HG03457 (cell line): ENCODE measurements around the gene OR10X1.

ENCODE experiments used
- ATAC-seq: cut with Tn5 transposase; IDR thresholded peaks from one replicate; pipeline ENCODE4 v1.9.1; 2021; ENCODE audit warnings: moderate number of reproducible peaks; ENCODE audit not compliant: unreplicated experiment

OR10X1 gene, protein sequence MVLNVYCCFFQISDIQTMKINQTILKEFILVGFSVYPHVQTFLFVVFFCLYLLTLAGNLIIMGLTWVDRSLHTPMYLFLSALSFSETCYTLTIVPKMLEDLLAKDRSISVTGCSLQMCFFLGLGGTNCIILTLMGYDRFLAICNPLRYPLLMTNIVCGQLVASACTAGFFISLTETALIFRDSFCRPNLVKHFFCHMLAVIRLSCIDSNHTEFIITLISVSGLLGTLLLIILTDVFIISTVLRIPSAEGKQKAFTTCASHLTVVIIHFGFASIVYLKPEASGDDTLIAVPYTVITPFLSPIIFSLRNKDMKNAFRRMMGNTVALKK

GRCh38 chr1:158579733-158580132 lies at the start of gene OR10X1:
Gene OR10X1 (minus strand): TSS chr1:158579899. CDS start chr1:158579899, 0 bp downstream.
- ATAC-seq = no peak

DNA sequence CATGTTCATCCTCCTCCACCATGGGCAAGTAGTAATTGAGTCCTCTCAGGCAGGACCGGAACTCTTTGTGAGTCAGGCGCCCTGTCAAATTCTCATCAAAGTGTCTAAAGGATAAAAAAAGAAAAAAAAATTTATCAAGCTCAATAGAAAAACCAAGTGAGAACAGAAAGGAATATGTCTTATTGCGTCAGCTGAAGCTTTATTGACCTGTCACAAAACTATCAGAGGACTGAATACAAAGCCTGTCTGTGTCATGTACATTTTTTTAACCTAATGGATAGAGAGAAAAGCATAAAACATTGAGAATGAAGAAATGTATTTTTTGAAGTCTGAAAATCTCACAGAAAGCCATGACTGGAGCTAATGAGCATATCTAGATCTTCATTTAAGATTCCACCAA lies 34.1 kb upstream of the OR10X1 start:
- ATAC-seq = no peak

- ATAC-seq = no peak
Observed at GRCh38 chr1:158611916-158612315, 32.2 kb upstream of the OR10X1 start.

- no peak for ATAC-seq
Observed at GRCh38 chr1:158607296-158607695, 27.6 kb upstream of the OR10X1 start.

DNA sequence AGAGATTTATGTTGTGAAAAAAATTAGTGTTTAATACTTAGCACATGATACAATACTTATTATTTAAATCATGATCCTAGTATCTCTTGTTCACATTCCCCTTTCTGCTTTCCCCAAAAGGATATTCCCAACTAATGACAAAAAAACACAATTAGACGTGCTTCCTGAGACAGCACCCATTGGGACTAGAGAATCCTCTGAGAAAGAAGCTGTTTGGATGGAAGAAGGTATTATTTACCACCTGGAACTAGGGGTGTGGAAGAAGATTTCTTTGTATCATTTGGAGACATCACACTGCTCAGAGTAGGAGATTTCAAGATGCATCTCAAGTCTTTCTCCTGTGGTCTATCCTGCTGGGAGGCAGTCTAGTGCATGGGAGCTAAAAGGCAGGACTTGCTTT lies 25.3 kb upstream of the OR10X1 start, which contains the start of gene OR10Z1:
TSS of gene OR10Z1 (plus strand) at position 301 of the 400 bp plus-strand sequence. CDS start 1,171 bp downstream, outside the sequence.
- ATAC-seq = no peak

DNA sequence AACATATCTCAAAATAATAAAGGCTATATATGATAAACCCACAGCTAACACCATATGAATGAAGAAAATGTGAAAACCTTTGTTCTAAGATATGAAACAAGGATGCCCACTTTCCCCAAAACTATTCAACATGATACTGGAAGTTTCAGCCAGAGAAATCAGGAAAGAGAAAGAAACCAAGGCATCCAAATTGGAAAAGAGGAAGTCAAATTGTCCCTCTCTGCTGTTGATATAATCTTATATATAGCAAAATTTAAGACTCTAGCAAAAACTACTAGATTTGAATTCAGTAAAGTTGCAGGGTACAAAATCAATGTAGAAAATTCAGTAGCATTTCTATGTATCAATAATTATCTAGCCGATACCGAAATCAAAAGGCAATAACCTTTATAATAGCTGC lies 21.0 kb upstream of the OR10X1 start:
- no peak for ATAC-seq

DNA sequence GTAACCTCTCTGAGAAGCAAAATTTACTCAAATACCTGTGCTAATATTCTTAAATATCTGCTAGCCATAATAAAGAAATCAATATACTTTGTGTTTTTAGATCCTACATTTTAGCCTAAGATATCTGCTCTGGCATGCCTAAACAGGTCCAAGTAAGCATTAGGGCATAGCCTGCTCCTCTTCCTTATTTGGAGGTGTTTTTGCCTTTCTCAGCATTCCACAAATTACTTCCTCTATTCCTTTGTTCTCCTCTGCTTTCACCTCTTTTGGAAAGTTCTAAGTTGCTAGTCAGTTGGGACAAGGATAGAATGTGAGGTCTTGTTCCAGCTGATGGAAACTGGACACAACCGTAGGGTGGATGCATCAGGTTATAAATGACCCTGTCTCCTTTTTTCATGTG lies 7.2 kb upstream of the OR10X1 start:
- ATAC-seq = no peak

DNA sequence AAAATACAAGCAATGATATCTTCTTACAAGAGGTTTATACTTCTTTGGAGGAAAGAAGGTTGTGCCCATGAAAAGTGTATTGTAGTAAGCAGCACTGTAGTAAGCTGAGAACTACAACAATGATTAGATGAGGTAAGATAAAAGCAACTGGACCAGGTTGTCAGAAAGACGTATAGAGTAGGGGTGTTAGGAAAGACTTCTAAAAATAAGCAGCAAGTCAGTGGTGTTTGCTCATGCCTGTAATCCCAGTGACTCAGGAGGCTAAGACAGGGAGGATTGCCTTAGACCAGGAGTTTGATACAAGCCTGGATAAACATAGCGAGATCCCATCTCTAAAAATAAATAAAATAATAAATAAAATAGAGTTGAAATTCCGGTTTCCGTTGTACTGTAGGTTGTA lies 4.3 kb upstream of the OR10X1 start:
- no peak for ATAC-seq

GRCh38 chr1:158577561-158577960 lies 2.1 kb downstream of the OR10X1 start:
- ATAC-seq = no peak

- no peak for ATAC-seq
Observed at GRCh38 chr1:158572226-158572625, 7.5 kb downstream of the OR10X1 start.

GRCh38 chr1:158570480-158570879 lies 9.2 kb downstream of the OR10X1 start, which contains the start of gene OR6P1:
Gene OR6P1 (minus strand): TSS chr1:158570580. CDS start chr1:158563604, 6,976 bp downstream.
- ATAC-seq = no peak

DNA sequence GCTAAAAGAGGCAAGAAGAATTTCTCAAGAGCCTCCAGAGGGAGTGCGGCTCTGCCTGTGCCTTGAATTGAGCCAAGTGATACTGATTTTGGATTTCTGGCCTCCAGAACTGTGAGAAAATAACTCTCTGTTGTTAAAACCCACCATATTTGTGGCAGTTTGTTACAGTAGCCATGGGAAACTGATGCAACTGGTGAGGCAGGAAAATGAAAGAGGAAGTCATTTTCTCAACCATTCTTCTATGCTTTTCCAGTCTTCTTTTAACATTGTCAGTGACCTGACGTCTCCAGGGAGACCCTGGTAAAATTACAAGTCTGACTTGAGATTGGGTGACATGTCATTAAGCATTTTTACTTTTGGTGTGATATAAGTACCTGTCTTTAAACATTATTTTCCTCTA lies 15.1 kb downstream of the OR10X1 start:
- no peak for ATAC-seq

DNA sequence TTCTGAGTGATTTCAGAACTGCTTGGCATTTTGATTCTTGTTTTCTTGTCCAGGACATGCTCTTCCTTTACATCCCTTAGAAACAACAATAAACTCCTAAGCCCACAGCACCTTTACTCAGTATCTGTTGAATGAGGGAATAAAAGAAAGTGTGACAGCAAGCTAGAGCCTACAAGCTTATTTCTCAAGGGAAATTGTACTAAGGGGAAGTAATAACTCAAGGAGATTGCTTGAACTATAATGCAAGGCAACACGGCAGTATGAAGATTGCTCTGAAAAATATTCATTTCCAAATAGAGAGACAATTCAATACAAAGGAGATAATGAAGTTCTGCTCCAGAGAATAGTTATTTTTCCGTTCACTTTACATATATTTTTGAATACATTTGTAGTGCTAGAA lies 15.8 kb downstream of the OR10X1 start:
- no peak for ATAC-seq

- ATAC-seq = no peak
Observed at GRCh38 chr1:158559696-158560095, 20.0 kb downstream of the OR10X1 start.

GRCh38 chr1:158554352-158554751 lies 25.3 kb downstream of the OR10X1 start, which contains the start of gene OR6Y1:
Gene OR6Y1 (minus strand): TSS chr1:158554405. CDS start chr1:158548105, 6,300 bp downstream.
- ATAC-seq = no peak

DNA sequence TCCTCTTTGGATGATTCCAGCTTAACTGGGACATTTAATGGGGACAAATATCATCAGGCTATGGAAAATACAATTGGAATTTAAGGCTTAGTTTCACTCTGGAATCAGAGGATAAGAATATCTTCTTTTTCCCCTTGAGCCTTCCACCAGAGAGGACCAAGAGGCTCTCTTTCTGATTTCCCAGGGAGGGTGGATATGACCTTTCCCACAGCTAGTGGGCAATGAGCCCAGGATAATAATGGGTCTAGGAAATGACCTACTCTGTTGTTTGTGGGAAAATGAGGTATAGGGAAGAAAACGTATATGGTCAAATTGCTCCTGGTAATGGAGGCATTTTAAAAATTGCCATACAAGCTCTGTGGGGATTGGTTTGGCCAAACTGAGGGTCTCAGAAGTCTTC lies 27.4 kb downstream of the OR10X1 start:
- ATAC-seq = no peak

DNA sequence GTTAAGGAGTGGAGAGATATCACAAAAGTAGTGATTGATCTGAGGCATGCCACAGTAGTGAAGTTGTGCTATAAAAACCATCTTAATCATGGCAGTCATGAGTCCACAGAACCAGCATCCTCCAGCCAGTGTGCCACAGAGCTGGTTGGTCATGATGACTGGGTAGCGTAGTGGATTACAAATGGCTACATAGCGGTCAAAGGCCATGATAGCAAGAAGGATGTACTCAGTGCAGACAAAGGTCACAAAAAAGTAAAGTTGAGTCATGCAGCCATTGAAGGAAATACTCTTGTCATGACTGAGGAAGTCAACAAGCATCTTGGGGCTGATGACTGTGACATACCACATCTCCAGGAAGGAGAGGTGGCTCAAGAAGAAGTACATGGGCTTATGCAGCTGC lies 32.2 kb downstream of the OR10X1 start:
- ATAC-seq = no peak

DNA sequence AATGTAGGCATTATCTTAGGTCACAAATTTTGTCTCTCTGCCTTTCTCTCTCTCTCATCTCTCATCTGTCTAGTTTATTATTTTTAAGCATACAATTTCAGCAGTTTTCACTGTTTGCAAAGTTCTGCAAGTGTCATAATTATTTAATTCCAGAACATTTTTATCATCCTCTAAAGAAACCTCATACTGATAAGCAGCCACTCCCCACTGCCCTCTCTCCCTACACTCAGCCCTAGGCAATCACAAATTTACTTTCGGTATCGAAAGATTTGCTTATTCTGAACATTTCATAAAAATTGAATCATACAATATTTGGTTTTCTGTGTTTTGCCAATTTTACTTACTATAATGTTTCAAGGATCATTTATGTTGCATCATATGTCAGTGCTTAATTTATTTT lies 42.1 kb downstream of the OR10X1 start:
- no peak for ATAC-seq

DNA sequence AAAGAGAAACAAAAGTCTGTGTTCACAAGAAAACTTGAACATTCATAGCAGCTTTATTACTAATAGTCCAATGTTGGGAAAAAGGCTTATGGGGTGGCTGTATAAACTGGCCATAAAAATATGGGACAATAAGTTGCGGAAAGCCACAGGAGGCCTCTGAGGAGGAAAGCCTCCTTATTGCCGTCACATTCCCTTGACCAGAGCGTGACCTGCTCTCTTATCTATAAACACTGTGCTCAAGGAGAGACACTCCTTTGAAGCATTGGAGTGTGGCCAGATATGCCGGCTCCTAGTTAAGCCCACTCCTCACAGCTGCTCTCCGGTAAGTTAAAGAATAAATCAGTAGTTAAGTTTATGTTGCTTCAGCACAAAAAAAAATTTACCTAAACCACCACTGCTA lies 45.2 kb downstream of the OR10X1 start:
- no peak for ATAC-seq
